ENCODE measurements around the gene C1QTNF8.

The C1QTNF8 gene

GRCh38 chr16:1108299-1109252 lies 12.5 kb upstream of the C1QTNF8 start:
- DNase-seq (ENCODE audit: low read depth) = no peak

GRCh38 chr16:1107731-1108130 lies 11.7 kb upstream of the C1QTNF8 start:
- no peak for DNase-seq (ENCODE audit: low read depth)

GRCh38 chr16:1107141-1107540 lies 11.1 kb upstream of the C1QTNF8 start:
- DNase-seq (ENCODE audit: low read depth) = no peak

GRCh38 chr16:1106659-1107058 lies 10.6 kb upstream of the C1QTNF8 start:
- no peak for DNase-seq (ENCODE audit: low read depth)

- DNase-seq (ENCODE audit: low read depth) = no peak
These were observed 10.0 kb upstream of the C1QTNF8 start for GRCh38 chr16:1105888-1106620.

- DNase-seq (ENCODE audit: low read depth) = no peak
These were observed 7.6 kb upstream of the C1QTNF8 start for GRCh38 chr16:1103636-1103980.

- peak; percentile 29 for DNase-seq (ENCODE audit: low read depth)
These were observed 7.0 kb upstream of the C1QTNF8 start for GRCh38 chr16:1102921-1103635.

- no peak for DNase-seq (ENCODE audit: low read depth)
These were observed 6.3 kb upstream of the C1QTNF8 start for GRCh38 chr16:1102333-1102700.

- no peak for DNase-seq (ENCODE audit: low read depth)
These were observed 5.7 kb upstream of the C1QTNF8 start for GRCh38 chr16:1101573-1102332.

GRCh38 chr16:1101133-1101532 lies 5.1 kb upstream of the C1QTNF8 start:
- DNase-seq (ENCODE audit: low read depth) = no peak

GRCh38 chr16:1100084-1100800 lies 4.2 kb upstream of the C1QTNF8 start:
- DNase-seq (ENCODE audit: low read depth) = no peak

- no peak for DNase-seq (ENCODE audit: low read depth)
These were observed 3.4 kb upstream of the C1QTNF8 start for GRCh38 chr16:1099189-1100083.

GRCh38 chr16:1098266-1098991 lies 2.4 kb upstream of the C1QTNF8 start:
- no peak for DNase-seq (ENCODE audit: low read depth)

- no peak for DNase-seq (ENCODE audit: low read depth)
These were observed 1.8 kb upstream of the C1QTNF8 start for GRCh38 chr16:1097800-1098199.

- no peak for DNase-seq (ENCODE audit: low read depth)
These were observed 1.1 kb upstream of the C1QTNF8 start for GRCh38 chr16:1097156-1097555.

- DNase-seq (ENCODE audit: low read depth) = no peak
These were observed 435 bp downstream of the C1QTNF8 start for GRCh38 chr16:1095450-1096168.

- no peak for DNase-seq (ENCODE audit: low read depth)
These were observed 1.2 kb downstream of the C1QTNF8 start for GRCh38 chr16:1094601-1095449.

- no peak for DNase-seq (ENCODE audit: low read depth)
These were observed 1.9 kb downstream of the C1QTNF8 start for GRCh38 chr16:1094124-1094479.

Data from T-helper 22 cell (primary cell).